ENCODE data around the gene ARPC1A. TPM values are rescaled to one million over a fixed set of nuclear protein-coding genes. Genes with fewer than 3 reads are reported as not detected.
"Not testable (repeated sequence)": the region's sequence is repeated elsewhere in the genome, so short reads cannot be mapped to it uniquely, and the experiment has no call there.

ARPC1A gene
- total RNA-seq, 2 experiments from 2014 or later: 52.3 to 65.6 TPM

GRCh38 chr7:99410635-99411034, 84.9 kb downstream of the ARPC1A start:
- H3K27me3 Mint-ChIP-seq: no peaks in the 10 kb centered on the region
- intact Hi-C loops (cut with DNase I, micrococcal nuclease): no loop called here
- H3K4me1 Mint-ChIP-seq: peaks cover 30% of the 10 kb centered on the region
- POLR2A ChIA-PET: no interaction called here
- CTCF ChIA-PET: interaction anchor here (0.8 to 1.6 kb wide), 2 partner anchors 9 to 24 kb away, joined by 3 to 6 read pairs; no protein-coding TSS in a partner anchor
- H3K36me3 Mint-ChIP-seq (ENCODE audit: low read depth): peaks cover 56% of the 10 kb centered on the region
- H3K4me3 Mint-ChIP-seq: peak overlapping the region; percentile 90
- peak overlapping the region; percentile 96 for H3K27ac Mint-ChIP-seq
- no peaks in the 10 kb centered on the region for H3K9me3 Mint-ChIP-seq (ENCODE audit: low read depth)
- ATAC-seq (no peak), DNase-seq (no peak)

DNA sequence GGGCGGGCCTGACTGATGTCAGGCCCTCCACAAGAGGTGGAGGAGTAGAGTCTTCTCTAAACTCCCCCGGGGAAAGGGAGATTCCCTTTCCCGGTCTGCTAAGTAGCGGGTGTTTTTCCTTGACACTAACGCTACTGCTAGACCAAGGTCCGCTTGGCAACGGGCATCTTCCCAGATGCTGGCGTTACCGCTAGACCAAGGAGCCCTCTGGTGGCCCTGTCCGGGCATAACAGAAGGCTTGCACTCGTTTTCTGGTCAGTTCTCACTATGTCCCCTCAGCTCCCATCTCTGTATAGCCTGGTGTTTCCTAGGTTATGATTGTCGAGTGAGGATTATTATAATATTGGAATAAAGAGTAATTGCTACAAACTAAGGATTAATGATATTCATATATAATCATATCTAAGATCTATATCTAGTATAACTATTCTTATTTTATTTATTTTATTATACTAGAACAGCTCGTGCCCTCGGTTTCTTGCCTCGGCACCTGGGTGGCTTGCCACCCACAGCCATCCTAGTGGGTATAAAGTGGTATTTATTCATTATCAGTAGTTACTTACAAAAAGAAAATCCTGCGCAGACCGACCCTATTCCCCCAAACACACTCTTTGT, 89.9 kb downstream of the ARPC1A start:
- peaks cover 14% of the 10 kb centered on the region for H3K4me1 Mint-ChIP-seq
- DNase-seq: peak; percentile 55
- CTCF ChIA-PET: interaction anchor here (0.6 to 1.3 kb wide), 9 partner anchors 8 to 775 kb away, joined by 3 to 8 read pairs (median 4); partner anchors contain the start of genes CPSF4 and PTCD1
- POLR2A ChIA-PET; H3K9me3 Mint-ChIP-seq (ENCODE audit: low read depth); ATAC-seq; H3K27me3 Mint-ChIP-seq; H3K4me3 Mint-ChIP-seq: not testable (repeated sequence)
- H3K27ac Mint-ChIP-seq: peak overlapping the region; percentile 81
- H3K36me3 Mint-ChIP-seq (ENCODE audit: low read depth): peaks cover 71% of the 10 kb centered on the region
- intact Hi-C loops (cut with DNase I, micrococcal nuclease): loop anchor here in 1 of 2 experiments (1.0 kb wide), 1 partner anchor 375 kb away; no protein-coding TSS in a partner anchor

Other genes starting within 250 kb of the ARPC1A start
- gene SMURF1, start 181.8 kb upstream of the ARPC1A start, total RNA-seq: 10 to 100 TPM; 12.4 to 13.4 TPM
- not detected for gene KPNA7, start 117.8 kb upstream of the ARPC1A start, total RNA-seq
- gene MYH16, start 53.1 kb upstream of the ARPC1A start, total RNA-seq: not detected
- 100 to 1,000 TPM; 318 to 326 TPM for gene ARPC1B, start 48.8 kb downstream of the ARPC1A start, total RNA-seq
- 100 to 1,000 TPM; 171 TPM for gene PDAP1, start 82.7 kb downstream of the ARPC1A start, total RNA-seq
- 100 to 1,000 TPM; 140 to 190 TPM for gene BUD31, start 83.1 kb downstream of the ARPC1A start, total RNA-seq
- gene PTCD1, start 112.9 kb downstream of the ARPC1A start, total RNA-seq: 1 to 10 TPM; 4.7 to 7.7 TPM
- 10 to 100 TPM; 56.1 to 57.9 TPM for gene CPSF4, start 113.0 kb downstream of the ARPC1A start, total RNA-seq
- 100 to 1,000 TPM; 342 to 386 TPM for gene ATP5MF, start 140.3 kb downstream of the ARPC1A start, total RNA-seq
- 10 to 100 TPM; 18.2 to 18.9 TPM for gene ZNF789, start 147.0 kb downstream of the ARPC1A start, total RNA-seq
- 10 to 100 TPM; 24.8 to 26.3 TPM for gene ZNF394, start 174.4 kb downstream of the ARPC1A start, total RNA-seq
- 10 to 100 TPM; 10.1 to 12.1 TPM for gene ZKSCAN5, start 178.8 kb downstream of the ARPC1A start, total RNA-seq
- gene FAM200A, start 226.2 kb downstream of the ARPC1A start, total RNA-seq: 1 to 10 TPM; 4.9 to 5.5 TPM
- gene ZNF655, start 232.7 kb downstream of the ARPC1A start, total RNA-seq: 10 to 100 TPM; 51.1 to 52.0 TPM

Data from activated CD4-positive, alpha-beta T cell treated with anti-CD3 and anti-CD28 coated beads for 36 hours (primary cell).